ENCODE data around the gene ROBO4. TPM values are rescaled to one million over a fixed set of nuclear protein-coding genes. Genes with fewer than 3 reads are reported as not detected.

ROBO4 gene
- total RNA-seq, 2 donors from 2014 or later: 8.5 to 18.8 TPM

GRCh38 chr11:124879493-124880289 lies 18.0 kb downstream of the ROBO4 start:
- Histone ChIP-seq H3K27ac (no peak overlapping the region), H3K9me3 (no peaks in the 10 kb centered on the region), H3K36me3 (no peaks in the 10 kb centered on the region), H3K27me3 (replicated peaks; ENCODE audit: insufficient read depth) (no peaks in the 10 kb centered on the region), H3K4me3 (no peak overlapping the region), H3K4me1 (ENCODE audit: control insufficient read depth in 1 of 2, low read depth in 2 of 2) (peaks cover 0 to 14% of the 10 kb centered on the region in 2 donors)
- no peak for TF ChIP-seq CTCF (IDR thresholded peaks at IDR 0.05)
- DNase-seq (ENCODE audit: low spot score) (no peak), ATAC-seq (ENCODE audit: insufficient number of reproducible peaks, low FRiP score, low read depth) (no peak)

- Histone ChIP-seq H3K4me3 (no peak overlapping the region), H3K4me1 (ENCODE audit: control insufficient read depth in 1 of 2, low read depth in 2 of 2) (peaks cover 0 to 14% of the 10 kb centered on the region in 2 donors), H3K36me3 (no peaks in the 10 kb centered on the region), H3K27me3 (replicated peaks; ENCODE audit: insufficient read depth) (no peaks in the 10 kb centered on the region), H3K9me3 (no peaks in the 10 kb centered on the region), H3K27ac (no peak overlapping the region)
- no peak for DNase-seq (ENCODE audit: low spot score)
- no peak for ATAC-seq (ENCODE audit: insufficient number of reproducible peaks, low FRiP score, low read depth)
- TF ChIP-seq CTCF (IDR thresholded peaks at IDR 0.05): no peak
Observed at GRCh38 chr11:124878759-124879492, 18.7 kb downstream of the ROBO4 start.

- peaks cover 0 to 14% of the 10 kb centered on the region in 2 donors for H3K4me1 ChIP-seq (ENCODE audit: control insufficient read depth in 1 of 2, low read depth in 2 of 2)
- ATAC-seq (ENCODE audit: insufficient number of reproducible peaks, low FRiP score, low read depth) (no peak), DNase-seq (ENCODE audit: low spot score) (no peak)
- TF ChIP-seq CTCF (IDR thresholded peaks at IDR 0.05): no peak
- H3K36me3 ChIP-seq: no peaks in the 10 kb centered on the region
- no peaks in the 10 kb centered on the region for H3K9me3 ChIP-seq
- H3K27me3 ChIP-seq (replicated peaks; ENCODE audit: insufficient read depth): no peaks in the 10 kb centered on the region
- no peak overlapping the region for H3K4me3 ChIP-seq
- no peak overlapping the region for H3K27ac ChIP-seq
Observed at GRCh38 chr11:124877910-124878758, 19.5 kb downstream of the ROBO4 start.

- peaks cover 0 to 14% of the 10 kb centered on the region in 2 donors for H3K4me1 ChIP-seq (ENCODE audit: control insufficient read depth in 1 of 2, low read depth in 2 of 2)
- DNase-seq (ENCODE audit: low spot score): no peak
- no peak for ATAC-seq (ENCODE audit: insufficient number of reproducible peaks, low FRiP score, low read depth)
- no peak for TF ChIP-seq CTCF (IDR thresholded peaks at IDR 0.05)
- peak overlapping the region; percentile 72 for H3K4me3 ChIP-seq
- H3K27me3 ChIP-seq (replicated peaks; ENCODE audit: insufficient read depth): no peaks in the 10 kb centered on the region
- H3K36me3 ChIP-seq: no peaks in the 10 kb centered on the region
- no peak overlapping the region for H3K27ac ChIP-seq
- H3K9me3 ChIP-seq: no peaks in the 10 kb centered on the region
Observed at GRCh38 chr11:124877631-124877909, 20.1 kb downstream of the ROBO4 start.

All from thoracic aorta (tissue), 2 donors.